Hypothalamus (tissue), 51 donors: ENCODE measurements around the gene LRTM2.

ENCODE experiments used
- DNase-seq, 51 donors: peaks; one replicate each; lab custom pipeline; 2025; lab: John Stamatoyannopoulos, UW

LRTM2 gene

DNA sequence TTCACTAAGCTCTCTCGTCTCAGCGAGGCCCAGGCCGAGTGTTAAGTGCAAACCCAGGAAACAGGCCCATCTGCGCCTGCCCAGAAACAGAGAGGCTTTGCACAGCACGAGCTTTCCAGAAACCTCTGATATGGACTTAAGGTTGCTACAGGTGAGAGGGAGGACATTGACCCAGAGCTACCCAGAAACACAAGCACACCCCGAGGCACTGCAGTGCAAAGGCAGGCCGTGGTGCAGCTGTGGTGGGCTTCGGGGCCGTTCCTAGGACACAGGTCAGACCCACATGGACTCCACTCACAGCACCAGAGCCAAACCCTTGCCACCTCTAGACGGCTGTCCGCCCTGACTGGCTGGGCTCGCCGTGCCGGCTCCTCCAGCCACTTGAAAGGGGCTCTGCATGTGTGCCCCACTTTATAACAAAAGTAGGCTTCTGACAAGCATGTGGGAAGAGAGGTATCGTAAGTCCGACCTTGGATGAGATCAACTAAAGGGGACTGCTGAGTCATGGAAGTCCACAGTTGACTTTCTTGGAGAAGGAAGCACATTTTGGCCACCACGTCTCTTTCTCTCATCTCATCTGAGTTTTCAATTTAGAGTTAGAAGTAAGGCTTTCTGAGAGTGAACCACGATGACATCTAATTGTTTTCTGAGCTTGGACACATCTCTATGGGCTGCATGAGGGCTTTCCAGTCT lies 59.9 kb downstream of the LRTM2 start:
- DNase-seq = no peak

DNA sequence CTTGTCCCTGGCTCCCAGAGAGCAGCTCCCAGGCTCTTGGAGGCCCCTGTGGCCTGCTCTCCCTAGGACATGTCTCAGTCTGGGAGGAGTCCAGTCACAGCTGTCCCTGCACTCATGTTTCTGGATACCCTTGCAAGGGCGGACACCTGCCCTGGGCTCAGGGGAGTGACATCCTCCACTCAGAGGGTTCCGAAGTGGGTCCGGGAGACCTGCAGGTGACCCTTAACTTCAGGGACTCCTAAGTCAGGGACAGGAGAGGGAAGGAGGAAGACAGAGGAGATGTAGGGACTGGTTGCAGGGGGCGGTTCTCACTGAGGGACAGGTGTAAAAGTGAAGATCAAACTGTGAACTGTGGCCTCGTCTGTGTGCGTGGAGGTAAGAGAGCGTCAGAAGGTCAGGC lies 60.5 kb downstream of the LRTM2 start:
- no peak for DNase-seq

GRCh38 chr12:1881301-1881700 lies 60.9 kb downstream of the LRTM2 start:
- no peak for DNase-seq

DNA sequence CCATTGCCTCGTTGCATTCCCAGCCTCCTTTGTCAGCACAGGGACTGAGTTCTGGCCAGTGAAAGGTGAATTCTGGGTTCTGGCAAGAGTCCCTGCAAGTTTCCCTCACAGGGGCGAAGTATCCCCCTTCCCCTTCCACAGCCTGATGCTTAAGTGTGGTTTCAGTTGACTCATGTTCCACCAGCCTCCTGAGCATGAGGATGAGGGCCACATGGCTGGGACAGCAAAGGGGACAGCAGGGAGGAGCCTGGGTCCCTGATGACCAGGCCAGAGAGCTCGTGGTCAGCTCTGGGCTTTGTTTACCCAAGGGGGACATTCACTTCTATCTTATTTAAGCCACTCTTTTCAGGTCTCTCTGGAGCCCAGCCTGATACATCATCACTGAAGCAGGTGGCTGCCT lies 61.6 kb downstream of the LRTM2 start:
- no peak for DNase-seq

- no peak for DNase-seq
Measured at GRCh38 chr12:1882405-1882804, 62.0 kb downstream of the LRTM2 start.

- DNase-seq = no peak
Measured at GRCh38 chr12:1882850-1883470, 62.6 kb downstream of the LRTM2 start.

- DNase-seq = no peak
Measured at GRCh38 chr12:1883513-1883912, 63.1 kb downstream of the LRTM2 start.

- no peak for DNase-seq
Measured at GRCh38 chr12:1884651-1885050, 64.3 kb downstream of the LRTM2 start.

DNA sequence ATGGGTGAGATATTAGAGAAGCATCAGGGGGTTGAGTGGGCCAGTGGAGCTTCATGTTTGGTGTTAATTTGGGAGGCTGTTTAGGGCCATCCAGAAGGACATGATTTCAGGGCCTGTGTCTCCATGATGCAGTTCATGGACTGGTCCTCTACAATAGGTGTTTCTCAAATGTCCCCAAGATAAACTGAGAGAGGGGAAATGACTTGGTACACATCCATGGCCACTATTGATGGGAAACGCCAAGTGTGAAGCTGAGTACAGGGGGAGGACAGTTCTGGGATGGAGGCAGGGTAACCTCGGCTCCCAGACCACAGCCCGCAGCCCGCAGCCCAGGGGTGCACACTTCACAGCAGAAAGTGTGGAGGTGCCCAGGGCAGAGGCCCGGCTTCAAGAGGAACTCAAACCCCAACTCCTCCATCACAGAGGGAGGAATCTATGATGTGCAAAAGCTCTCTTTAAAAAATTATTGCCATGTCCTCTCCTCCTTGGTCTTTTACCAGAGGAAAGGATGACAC lies 64.8 kb downstream of the LRTM2 start:
- DNase-seq = no peak

DNA sequence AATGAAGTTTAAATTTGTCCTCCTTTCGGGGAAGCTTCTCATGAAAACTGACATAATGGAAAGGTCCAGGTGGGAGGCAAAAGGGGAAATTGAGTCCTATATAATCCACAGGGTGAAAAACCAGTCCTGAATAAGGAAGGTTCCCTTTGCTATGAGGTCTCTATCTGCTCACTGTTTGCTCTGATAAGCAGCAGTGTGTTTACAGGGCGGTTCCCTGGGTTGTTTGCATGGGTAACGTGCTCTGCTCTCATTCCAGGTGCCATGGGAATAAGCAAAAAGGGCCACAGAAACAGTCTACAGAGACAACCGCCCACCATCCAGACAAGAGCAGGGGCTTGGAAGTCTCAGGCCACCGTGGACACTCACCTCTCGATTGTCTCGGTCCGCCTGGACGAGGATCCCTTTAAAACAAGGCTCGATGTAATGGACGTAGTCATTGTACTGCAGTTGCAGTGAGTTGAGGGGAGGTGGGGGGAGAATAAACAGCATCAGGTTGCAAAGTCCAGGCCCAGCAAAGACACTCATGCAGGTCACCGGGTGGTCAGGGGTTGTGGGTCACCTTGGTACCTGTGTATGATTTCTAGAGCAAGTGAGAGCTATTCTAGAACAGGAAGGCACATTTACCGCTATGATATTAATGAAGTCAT lies 65.4 kb downstream of the LRTM2 start:
- DNase-seq = no peak
